Liver (tissue), 9 donors: Measurements from ENCODE around the gene TMEM178B. TPM values are rescaled to one million over a fixed set of nuclear protein-coding genes. Genes with fewer than 3 reads are reported as not detected.

ENCODE experiments used
- DNase-seq: peaks from one replicate; pipeline ENCODE4 v3.0.0-alpha.2; 2017; ENCODE audit warnings: low spot score
- H3K27ac ChIP-seq, 2 donors: one replicate each; pipeline ENCODE4 v1.7.0; 2013; ENCODE audit warnings: inconsistent platforms in 2 of 2, low read length in 2 of 2, control low read depth in 1 of 2, low read depth in 1 of 2, mild to moderate bottlenecking in 1 of 2
- H3K27me3 ChIP-seq, 4 donors: one replicate each; pipeline versions ENCODE4 v1.6.1 to v1.7.0; 2013; ENCODE audit warnings: low read length in 3 of 4, inconsistent platforms in 1 of 4, mild to moderate bottlenecking in 1 of 4, moderate library complexity in 1 of 4; ENCODE audit not compliant: control insufficient read depth in 4 of 4, insufficient read depth in 4 of 4
- H3K36me3 ChIP-seq, 4 donors: one replicate each; pipeline versions ENCODE4 v1.6.1 to v1.7.0; 2013; ENCODE audit warnings: low read length in 3 of 4, mild to moderate bottlenecking in 3 of 4, low read depth in 1 of 4, moderate library complexity in 1 of 4; ENCODE audit not compliant: control insufficient read depth in 4 of 4, insufficient read depth in 3 of 4
- H3K4me1 ChIP-seq, 4 donors: one replicate each; pipeline versions ENCODE4 v1.6.1 to v1.7.0; 2013; ENCODE audit warnings: low read length in 3 of 4, mild to moderate bottlenecking in 3 of 4, moderate library complexity in 1 of 4; ENCODE audit not compliant: control insufficient read depth in 4 of 4, insufficient read depth in 4 of 4
- H3K4me3 ChIP-seq, 3 donors: one replicate each; pipeline versions ENCODE4 v1.6.1 to v1.7.0; 2013; ENCODE audit warnings: low read length in 3 of 3, control low read depth in 1 of 3, low read depth in 1 of 3, mild to moderate bottlenecking in 1 of 3
- H3K9ac ChIP-seq, 2 donors: one replicate each; pipeline ENCODE4 v1.7.0; 2013; ENCODE audit warnings: low read length in 2 of 2, mild to moderate bottlenecking in 2 of 2, moderate library complexity in 2 of 2, control low read depth in 1 of 2, low read depth in 1 of 2
- H3K9me3 ChIP-seq, 4 donors: one replicate each; pipeline versions ENCODE4 v1.6.1 to v1.7.0; 2013; ENCODE audit warnings: low read length in 3 of 4; ENCODE audit not compliant: control insufficient read depth in 4 of 4
- CTCF ChIP-seq: fragments of 150-350 bp; IDR thresholded peaks from 2 replicates; pipeline ENCODE4 v1.5.1; 2017; ENCODE audit warnings: improper control_type of control experiment, low read depth, low read length; ENCODE audit not compliant: missing input control
- EGR1 ChIP-seq, 2 donors: IDR thresholded peaks; 2 replicates each; pipeline ENCODE4 v1.6.1; 2016 to 2018; ENCODE audit warnings: antibody characterized with exemption in 2 of 2, low read depth in 2 of 2
- FOXA1 ChIP-seq: IDR thresholded peaks from 2 replicates; pipeline ENCODE4 v1.6.1; 2016; ENCODE audit warnings: antibody characterized with exemption
- FOXA2 ChIP-seq: IDR thresholded peaks from 2 replicates; pipeline ENCODE4 v1.6.1; 2016; ENCODE audit warnings: antibody characterized with exemption
- GABPA ChIP-seq, 2 donors: IDR thresholded peaks in 1 of 2; conservative IDR thresholded peaks in 1 of 2; 2 replicates each; pipeline ENCODE4 v1.6.1; 2016; ENCODE audit warnings: antibody characterized with exemption in 2 of 2, mild to moderate bottlenecking in 1 of 2, moderate library complexity in 1 of 2
- HNF4A ChIP-seq, 2 donors: conservative IDR thresholded peaks; 2 replicates each; pipeline ENCODE4 v1.6.1; 2016; ENCODE audit warnings: antibody characterized with exemption in 2 of 2, mild to moderate bottlenecking in 2 of 2
- JUND ChIP-seq, 2 donors: IDR thresholded peaks; 2 replicates each; pipeline ENCODE4 v1.6.1; 2016; ENCODE audit warnings: antibody characterized with exemption in 2 of 2
- NR2F2 ChIP-seq: IDR thresholded peaks from 2 replicates; pipeline ENCODE4 v1.6.1; 2016; ENCODE audit warnings: antibody characterized with exemption
- RAD21 ChIP-seq, 2 donors: IDR thresholded peaks; 2 replicates each; pipeline ENCODE4 v1.6.1; 2016; ENCODE audit warnings: antibody characterized with exemption in 2 of 2, mild to moderate bottlenecking in 2 of 2
- REST ChIP-seq: IDR thresholded peaks from 2 replicates; pipeline ENCODE4 v1.6.1; 2016; ENCODE audit warnings: antibody characterized with exemption, mild to moderate bottlenecking
- RXRA ChIP-seq, 2 donors: IDR thresholded peaks; 2 replicates each; pipeline ENCODE4 v1.6.1; 2017 to 2018; ENCODE audit warnings: antibody characterized with exemption in 2 of 2, mild to moderate bottlenecking in 1 of 2
- SP1 ChIP-seq: IDR thresholded peaks from 2 replicates; pipeline ENCODE4 v1.6.1; 2018; ENCODE audit warnings: antibody characterized with exemption, mild to moderate bottlenecking
- TAF1 ChIP-seq: conservative IDR thresholded peaks from 2 replicates; pipeline ENCODE4 v1.6.1; 2016; ENCODE audit warnings: antibody characterized with exemption, mild to moderate bottlenecking
- YY1 ChIP-seq: IDR thresholded peaks from 2 replicates; pipeline ENCODE4 v1.6.1; 2016; ENCODE audit warnings: antibody characterized with exemption, mild to moderate bottlenecking
- WGBS: extraction: QIAGEN DNeasy Blood & Tissue Kit; methylation state at CpG from one replicate; pipeline ENCODE4 v1.1.7; 2013; 5-methylcytosine and 5-hydroxymethylcytosine counted together
- polyA plus RNA-seq, 2 donors: library from polyadenylated mRNA; stranded (reverse) in 1 of 2; unstranded in 1 of 2; fragments of 200-250 nt in 1 of 2; fragments of >200 nt in 1 of 2; fragmentation: Nextera tagmentation in 1 of 2; extraction: Ambion mirVana in 1 of 2; gene quantifications; one replicate each; pipeline versions ENCODE4 v1.2.1 to v1.2.3, GENCODE V29; 2013 to 2015
- total RNA-seq, 2 donors: library from RNA; depleted of rRNA; stranded (reverse); fragments of >200 nt; gene quantifications; one replicate each; pipeline ENCODE4 v1.2.3, GENCODE V29; 2014
- TF ChIP-seq, protein P1 (sequence below): IDR thresholded peaks from 2 replicates; pipeline ENCODE4 v1.6.1; 2016; ENCODE audit warnings: antibody characterized with exemption
- TF ChIP-seq, protein P2 (sequence below): IDR thresholded peaks from 2 replicates; pipeline ENCODE4 v1.6.1; 2016; ENCODE audit warnings: antibody characterized with exemption
- donor health status: healthy.
- donor health status: healthy.
- donor health status: healthy.
- donor health status: healthy.
- donor health status: healthy.

TMEM178B gene
- total and polyA plus RNA-seq, 4 donors, result under 0.01 to 0.02 (median under 0.01) TPM; not detected in 1

DNA sequence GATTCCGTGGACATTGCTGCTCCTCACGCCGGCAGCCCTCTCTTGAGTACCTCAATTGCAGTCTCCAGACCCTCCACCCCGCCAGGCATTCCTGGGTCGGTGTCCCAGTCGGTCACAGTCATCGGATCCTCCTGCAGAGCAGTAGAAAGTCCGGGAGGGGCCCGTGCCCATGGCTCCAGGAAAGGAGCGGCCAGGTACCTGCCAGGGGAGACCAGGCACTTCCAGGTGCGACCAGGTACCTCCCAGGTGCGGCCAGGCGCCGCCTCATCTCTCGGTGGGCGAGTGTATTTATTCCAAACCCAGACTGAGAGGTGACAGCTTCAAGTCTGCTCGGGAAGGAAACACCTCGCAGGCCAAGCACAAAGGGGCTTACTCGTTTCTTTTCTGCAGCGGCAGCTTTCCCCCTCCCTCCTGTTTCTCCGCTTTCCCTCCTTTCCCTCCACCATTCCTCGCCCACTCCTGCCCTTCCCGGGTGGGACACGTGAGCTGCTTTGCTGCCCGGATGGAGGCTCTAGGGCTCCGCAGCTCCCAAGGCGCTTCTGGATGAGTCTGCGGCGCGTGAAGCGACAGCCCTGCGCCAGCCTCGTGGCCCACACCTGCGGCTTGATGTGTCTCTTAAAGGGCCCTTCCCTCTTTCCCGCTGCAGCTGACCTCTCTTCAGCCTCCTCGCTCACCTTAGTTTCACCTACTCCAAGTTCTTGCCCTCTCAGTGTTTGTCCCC, 438.0 kb downstream of the TMEM178B start:
- 6% methylated on average over 36 of the region's 36 CpGs for WGBS
- peaks cover 0 to 6% (median 2%) of the 10 kb centered on the region in 4 donors for H3K4me1 ChIP-seq
- no peaks in the 10 kb centered on the region for H3K36me3 ChIP-seq
- peaks cover 0 to 11% (median 3%) of the 10 kb centered on the region in 4 donors for H3K27me3 ChIP-seq
- H3K27ac ChIP-seq, result no peak overlapping the region
- H3K4me3 ChIP-seq, result no peak overlapping the region
- H3K9me3 ChIP-seq, result no peaks in the 10 kb centered on the region
- no peak for DNase-seq
- H3K9ac ChIP-seq, result no peak overlapping the region
- TF ChIP-seq TAF1 (no peak), HNF4A (conservative IDR thresholded peaks at IDR 0.05) (no peak), REST (no peak), FOXA1 (no peak), EGR1 (IDR thresholded peaks at IDR 0.05; ENCODE audit: low read depth in 2 of 2) (no peak), SP1 (no peak), RXRA (IDR thresholded peaks at IDR 0.05) (no peak), JUND (IDR thresholded peaks at IDR 0.05) (no peak), YY1 (no peak)
- TF ChIP-seq, protein P1, sequence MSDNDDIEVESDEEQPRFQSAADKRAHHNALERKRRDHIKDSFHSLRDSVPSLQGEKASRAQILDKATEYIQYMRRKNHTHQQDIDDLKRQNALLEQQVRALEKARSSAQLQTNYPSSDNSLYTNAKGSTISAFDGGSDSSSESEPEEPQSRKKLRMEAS, result no peak
- TF ChIP-seq, protein P2, sequence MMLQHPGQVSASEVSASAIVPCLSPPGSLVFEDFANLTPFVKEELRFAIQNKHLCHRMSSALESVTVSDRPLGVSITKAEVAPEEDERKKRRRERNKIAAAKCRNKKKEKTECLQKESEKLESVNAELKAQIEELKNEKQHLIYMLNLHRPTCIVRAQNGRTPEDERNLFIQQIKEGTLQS, result no peak

- Histone ChIP-seq H3K9ac (no peak overlapping the region), H3K4me1 (peaks cover 0 to 6% (median 2%) of the 10 kb centered on the region in 4 donors), H3K36me3 (no peaks in the 10 kb centered on the region), H3K4me3 (no peak overlapping the region), H3K27me3 (peaks cover 0 to 11% (median 4%) of the 10 kb centered on the region in 4 donors), H3K27ac (no peak overlapping the region), H3K9me3 (no peaks in the 10 kb centered on the region)
- no peak for DNase-seq
- 89% methylated on average over 2 of the region's 2 CpGs for WGBS
- TF ChIP-seq, protein P2, result no peak
- TF ChIP-seq GABPA (IDR thresholded peaks at IDR 0.05 in 1 of 2, conservative IDR thresholded peaks at IDR 0.05 in 1 of 2) (no peak), SP1 (no peak), JUND (IDR thresholded peaks at IDR 0.05) (no peak), TAF1 (no peak), FOXA1 (no peak), CTCF (no peak), NR2F2 (no peak), HNF4A (conservative IDR thresholded peaks at IDR 0.05) (no peak), RXRA (IDR thresholded peaks at IDR 0.05) (no peak), RAD21 (IDR thresholded peaks at IDR 0.05) (no peak), YY1 (no peak), FOXA2 (no peak)
- TF ChIP-seq, protein P1, result no peak
Observed at GRCh38 chr7:141512597-141512996, 438.7 kb downstream of the TMEM178B start.
